Keratinocyte (primary cell): ENCODE data around the gene ALG6. TPM values are rescaled to one million over a fixed set of nuclear protein-coding genes. Genes with fewer than 3 reads are reported as not detected.
A peak's percentile ranks its signal among the peaks of the same experiment; 100 is the strongest.

ENCODE experiments used
- DNase-seq: peaks from one replicate; pipeline ENCODE4 v3.0.0-alpha.2; 2011; ENCODE audit warnings: low read depth, missing footprints, low spot score
- FAIRE-seq: peaks from 2 replicates; lab custom pipeline; 2011; peaks lifted over from hg19 to GRCh38; lab: Jason Lieb, UNC
- H2AFZ ChIP-seq: 2 replicates; pipeline ENCODE4 v1.6.0; 2012; ENCODE audit warnings: low read length, control low read depth, inconsistent platforms; ENCODE audit not compliant: control insufficient read depth
- H3K27ac ChIP-seq: 2 replicates; pipeline ENCODE4 v1.5.1; 2011; ENCODE audit warnings: low read length; ENCODE audit not compliant: control insufficient read depth, insufficient read depth
- H3K27me3 ChIP-seq: 3 replicates; pipeline ENCODE4 v1.6.0; 2011; ENCODE audit warnings: low read length; ENCODE audit not compliant: control insufficient read depth, insufficient read depth; ENCODE audit errors: extremely low read depth
- H3K36me3 ChIP-seq, 2 experiments: 2 replicates in 1 of 2; 3 replicates in 1 of 2; pipeline ENCODE4 v1.5.1; 2011; ENCODE audit warnings: low read length in 2 of 2, mild to moderate bottlenecking in 1 of 2; ENCODE audit not compliant: control insufficient read depth in 2 of 2, insufficient read depth in 2 of 2; ENCODE audit errors: extremely low read depth in 1 of 2
- H3K4me1 ChIP-seq: 3 replicates; pipeline ENCODE4 v1.5.1; 2011; ENCODE audit warnings: low read length; ENCODE audit not compliant: control insufficient read depth, insufficient read depth; ENCODE audit errors: extremely low read depth
- H3K4me2 ChIP-seq: 3 replicates; pipeline ENCODE4 v1.6.0; 2011; ENCODE audit warnings: low read depth, low read length; ENCODE audit not compliant: control insufficient read depth, insufficient read depth; ENCODE audit errors: extremely low read depth
- H3K4me3 ChIP-seq, 3 experiments: fragments of 200-600 bp in 1 of 3; sonication (generic) in 1 of 3; 2 replicates in 2 of 3; 3 replicates in 1 of 3; pipeline ENCODE4 v1.5.1; 2011 to 2016; ENCODE audit warnings: low read length in 3 of 3, mild to moderate bottlenecking in 3 of 3, control low read depth in 2 of 3, inconsistent platforms in 1 of 3, low read depth in 1 of 3, mixed read lengths in 1 of 3, mixed run types in 1 of 3, moderate library complexity in 1 of 3; ENCODE audit not compliant: control insufficient read depth in 2 of 3, insufficient read depth in 2 of 3; ENCODE audit errors: extremely low read depth in 1 of 3
- H3K79me2 ChIP-seq: 2 replicates; pipeline ENCODE4 v1.6.0; 2012; ENCODE audit warnings: low read length; ENCODE audit not compliant: control insufficient read depth, insufficient read depth
- H3K9ac ChIP-seq: 3 replicates; pipeline ENCODE4 v1.6.0; 2011; ENCODE audit warnings: low read length; ENCODE audit not compliant: control insufficient read depth, insufficient read depth; ENCODE audit errors: extremely low read depth
- H3K9me1 ChIP-seq: 3 replicates; pipeline ENCODE4 v1.6.0; 2011; ENCODE audit warnings: low read length; ENCODE audit not compliant: control insufficient read depth, insufficient read depth; ENCODE audit errors: extremely low read depth
- H3K9me3 ChIP-seq: 2 replicates; pipeline ENCODE4 v1.5.1; 2012; ENCODE audit warnings: low read depth, low read length; ENCODE audit not compliant: control insufficient read depth
- H4K20me1 ChIP-seq: 3 replicates; pipeline ENCODE4 v1.6.0; 2011; ENCODE audit warnings: low read length; ENCODE audit not compliant: control insufficient read depth, insufficient read depth; ENCODE audit errors: extremely low read depth
- EZH2 ChIP-seq: IDR thresholded peaks from one replicate; pipeline ENCODE4 v1.6.1; 2012; ENCODE audit warnings: inconsistent platforms, mild to moderate bottlenecking, low read length, moderate library complexity
- dilution Hi-C: fragments of 300-500 bp; cut with MboI; formaldehyde crosslinking; loops from one replicate; pipeline ENCODE4 v1.7.0; 2020; ENCODE audit warnings: low sequenced_read_pairs; ENCODE audit not compliant: extremely low pct_ligation_motif_present
- polyA plus RNA-seq, 5 experiments: library from polyadenylated mRNA; depleted of rRNA in 3 of 5; stranded (reverse) in 3 of 5; stranded (forward) in 1 of 5; unstranded in 1 of 5; fragments of >200 nt; gene quantifications; 1 replicate in 1 of 5; 2 replicates in 3 of 5; 3 replicates in 1 of 5; pipeline versions ENCODE4 v1.2.1 to v1.2.3, GENCODE V29; 2011 to 2012; ENCODE audit warnings: missing spikeins in 2 of 5, low read depth in 1 of 5, low replicate concordance in 1 of 5
- TF ChIP-seq, protein P1 (sequence below), 3 experiments: IDR thresholded peaks in 1 of 3; conservative IDR thresholded peaks in 1 of 3; optimal IDR thresholded peaks in 1 of 3; 2 replicates in 2 of 3; 3 replicates in 1 of 3; pipeline versions ENCODE3 to v1.5.1; 2011; ENCODE audit warnings: low read length in 3 of 3, mild to moderate bottlenecking in 3 of 3, moderate library complexity in 2 of 3, control low read depth in 1 of 3, inconsistent platforms in 1 of 3; ENCODE audit not compliant: insufficient read depth in 2 of 3; ENCODE audit errors: extremely low read depth in 1 of 3

Gene ALG6
- polyA plus RNA-seq, 1 donor (not counting 4 experiments of a cell fraction or from before 2014, with no cell fraction given): 20.5 TPM

DNA sequence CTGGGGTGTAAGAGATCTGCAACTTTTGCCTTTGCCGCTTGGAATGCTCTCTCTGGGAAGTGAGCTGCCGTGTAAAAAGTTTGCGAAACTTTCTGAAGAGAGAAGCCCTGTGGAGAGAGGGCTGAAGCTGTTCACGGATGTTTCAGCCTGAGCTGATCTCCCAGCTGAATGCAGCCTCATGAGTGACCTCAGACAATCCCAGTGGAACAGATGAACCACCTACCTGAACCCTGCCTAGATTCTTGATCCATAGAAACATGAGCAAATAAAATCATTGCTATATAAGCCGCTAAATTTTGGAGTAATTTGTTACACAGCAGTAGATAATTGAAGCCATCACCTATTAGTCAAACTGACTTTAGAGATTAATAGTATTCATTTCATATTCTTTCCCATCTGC lies 4.4 kb upstream of the ALG6 start:
- no peak for TF ChIP-seq EZH2
- TF ChIP-seq, protein P1, sequence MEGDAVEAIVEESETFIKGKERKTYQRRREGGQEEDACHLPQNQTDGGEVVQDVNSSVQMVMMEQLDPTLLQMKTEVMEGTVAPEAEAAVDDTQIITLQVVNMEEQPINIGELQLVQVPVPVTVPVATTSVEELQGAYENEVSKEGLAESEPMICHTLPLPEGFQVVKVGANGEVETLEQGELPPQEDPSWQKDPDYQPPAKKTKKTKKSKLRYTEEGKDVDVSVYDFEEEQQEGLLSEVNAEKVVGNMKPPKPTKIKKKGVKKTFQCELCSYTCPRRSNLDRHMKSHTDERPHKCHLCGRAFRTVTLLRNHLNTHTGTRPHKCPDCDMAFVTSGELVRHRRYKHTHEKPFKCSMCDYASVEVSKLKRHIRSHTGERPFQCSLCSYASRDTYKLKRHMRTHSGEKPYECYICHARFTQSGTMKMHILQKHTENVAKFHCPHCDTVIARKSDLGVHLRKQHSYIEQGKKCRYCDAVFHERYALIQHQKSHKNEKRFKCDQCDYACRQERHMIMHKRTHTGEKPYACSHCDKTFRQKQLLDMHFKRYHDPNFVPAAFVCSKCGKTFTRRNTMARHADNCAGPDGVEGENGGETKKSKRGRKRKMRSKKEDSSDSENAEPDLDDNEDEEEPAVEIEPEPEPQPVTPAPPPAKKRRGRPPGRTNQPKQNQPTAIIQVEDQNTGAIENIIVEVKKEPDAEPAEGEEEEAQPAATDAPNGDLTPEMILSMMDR (optimal IDR thresholded peaks at IDR 0.05 in 1 of 3, IDR thresholded peaks at IDR 0.05 in 1 of 3, conservative IDR thresholded peaks at IDR 0.05 in 1 of 3; ENCODE audit: extremely low read depth in 1 of 3, insufficient read depth in 2 of 3, low read length in 3 of 3): no peak
- Histone ChIP-seq H3K4me3 (no peak overlapping the region), H3K9me1 (no peaks in the 10 kb centered on the region), H3K9ac (no peak overlapping the region), H2AFZ (no peak overlapping the region), H3K27me3 (peaks cover 4% of the 10 kb centered on the region), H3K79me2 (peaks cover 4% of the 10 kb centered on the region), H3K4me1 (peaks cover 5% of the 10 kb centered on the region), H4K20me1 (no peaks in the 10 kb centered on the region), H3K4me2 (no peak overlapping the region), H3K9me3 (no peaks in the 10 kb centered on the region), H3K27ac (no peak overlapping the region), H3K36me3 (no peaks in the 10 kb centered on the region)
- no peak for FAIRE-seq
- dilution Hi-C loops: no loop called here
- DNase-seq: no peak

DNA sequence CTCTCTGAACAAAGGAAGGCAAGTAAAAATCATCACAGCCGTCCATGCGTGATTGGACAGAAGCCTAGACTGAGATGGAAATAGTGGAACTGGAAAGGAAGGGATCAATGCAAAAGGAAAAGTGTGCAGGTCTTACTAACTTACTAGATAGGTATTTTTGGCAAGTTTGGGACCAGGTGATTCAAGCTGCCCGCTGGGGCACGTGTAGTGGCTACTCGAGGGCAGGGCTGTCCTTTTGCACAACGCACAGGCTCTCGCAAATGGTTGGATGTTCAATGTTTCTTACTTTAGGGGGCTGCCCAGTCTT lies 566 bp upstream of the ALG6 start:
- TF ChIP-seq, protein P1 (optimal IDR thresholded peaks at IDR 0.05 in 1 of 3, IDR thresholded peaks at IDR 0.05 in 1 of 3, conservative IDR thresholded peaks at IDR 0.05 in 1 of 3; ENCODE audit: extremely low read depth in 1 of 3, insufficient read depth in 2 of 3, low read length in 3 of 3): no peak
- TF ChIP-seq EZH2: no peak
- DNase-seq (no peak), FAIRE-seq (no peak)
- no peaks in the 10 kb centered on the region for H3K27me3 ChIP-seq
- peak overlapping the region; percentile 88 for H2AFZ ChIP-seq
- dilution Hi-C loops: no loop called here
- H3K4me2 ChIP-seq: peak overlapping the region; percentile 92
- peak overlapping the region; percentile 51 to 94 (median 77) for H3K4me3 ChIP-seq
- no peaks in the 10 kb centered on the region for H4K20me1 ChIP-seq
- peak overlapping the region; percentile 20 for H3K27ac ChIP-seq
- H3K36me3 ChIP-seq: peaks cover 0 to 2% of the 10 kb centered on the region in 2 experiments
- no peaks in the 10 kb centered on the region for H3K9me1 ChIP-seq
- H3K9me3 ChIP-seq: no peaks in the 10 kb centered on the region
- H3K4me1 ChIP-seq: peaks cover 8% of the 10 kb centered on the region
- peaks cover 7% of the 10 kb centered on the region for H3K79me2 ChIP-seq
- no peak overlapping the region for H3K9ac ChIP-seq
